Measurements from ENCODE around the gene GALC.

DNA sequence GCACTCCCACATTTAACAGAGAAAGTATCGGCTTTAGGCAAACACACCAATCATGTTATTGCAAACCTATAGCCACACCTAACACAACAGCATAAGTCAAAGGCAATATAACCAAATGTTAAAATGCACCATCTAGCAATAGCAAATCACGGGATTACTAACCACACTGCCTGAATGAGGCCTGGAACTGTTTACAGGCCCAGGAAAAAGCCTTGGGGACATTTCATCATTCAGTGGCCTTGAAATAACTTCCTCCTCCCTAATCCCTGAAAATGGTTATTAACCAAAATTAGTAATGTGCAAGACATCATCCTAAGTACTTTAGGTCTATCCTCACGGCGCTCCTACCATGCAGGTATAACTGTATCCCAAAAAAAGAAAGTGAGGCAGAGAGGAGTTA, 2.3 kb downstream of the GALC start:
- TF ChIP-seq, protein P1, sequence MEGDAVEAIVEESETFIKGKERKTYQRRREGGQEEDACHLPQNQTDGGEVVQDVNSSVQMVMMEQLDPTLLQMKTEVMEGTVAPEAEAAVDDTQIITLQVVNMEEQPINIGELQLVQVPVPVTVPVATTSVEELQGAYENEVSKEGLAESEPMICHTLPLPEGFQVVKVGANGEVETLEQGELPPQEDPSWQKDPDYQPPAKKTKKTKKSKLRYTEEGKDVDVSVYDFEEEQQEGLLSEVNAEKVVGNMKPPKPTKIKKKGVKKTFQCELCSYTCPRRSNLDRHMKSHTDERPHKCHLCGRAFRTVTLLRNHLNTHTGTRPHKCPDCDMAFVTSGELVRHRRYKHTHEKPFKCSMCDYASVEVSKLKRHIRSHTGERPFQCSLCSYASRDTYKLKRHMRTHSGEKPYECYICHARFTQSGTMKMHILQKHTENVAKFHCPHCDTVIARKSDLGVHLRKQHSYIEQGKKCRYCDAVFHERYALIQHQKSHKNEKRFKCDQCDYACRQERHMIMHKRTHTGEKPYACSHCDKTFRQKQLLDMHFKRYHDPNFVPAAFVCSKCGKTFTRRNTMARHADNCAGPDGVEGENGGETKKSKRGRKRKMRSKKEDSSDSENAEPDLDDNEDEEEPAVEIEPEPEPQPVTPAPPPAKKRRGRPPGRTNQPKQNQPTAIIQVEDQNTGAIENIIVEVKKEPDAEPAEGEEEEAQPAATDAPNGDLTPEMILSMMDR (IDR thresholded peaks at IDR 0.05): no peak
- no peak for TF ChIP-seq GABPB1 (CRISPR knock-in tag; IDR thresholded peaks at IDR 0.05)
- TF ChIP-seq CREB1 (CRISPR knock-in tag; IDR thresholded peaks at IDR 0.05): no peak
- no peak for TF ChIP-seq TEAD1 (CRISPR knock-in tag; IDR thresholded peaks at IDR 0.05)
- TF ChIP-seq NFATC4 (CRISPR knock-in tag; IDR thresholded peaks at IDR 0.05): no peak
- TF ChIP-seq, protein P2, sequence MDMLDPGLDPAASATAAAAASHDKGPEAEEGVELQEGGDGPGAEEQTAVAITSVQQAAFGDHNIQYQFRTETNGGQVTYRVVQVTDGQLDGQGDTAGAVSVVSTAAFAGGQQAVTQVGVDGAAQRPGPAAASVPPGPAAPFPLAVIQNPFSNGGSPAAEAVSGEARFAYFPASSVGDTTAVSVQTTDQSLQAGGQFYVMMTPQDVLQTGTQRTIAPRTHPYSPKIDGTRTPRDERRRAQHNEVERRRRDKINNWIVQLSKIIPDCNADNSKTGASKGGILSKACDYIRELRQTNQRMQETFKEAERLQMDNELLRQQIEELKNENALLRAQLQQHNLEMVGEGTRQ (CRISPR knock-in tag; IDR thresholded peaks at IDR 0.05): no peak
- no peak for TF ChIP-seq ETV6 (CRISPR knock-in tag; IDR thresholded peaks at IDR 0.05)
- TF ChIP-seq, protein P3, sequence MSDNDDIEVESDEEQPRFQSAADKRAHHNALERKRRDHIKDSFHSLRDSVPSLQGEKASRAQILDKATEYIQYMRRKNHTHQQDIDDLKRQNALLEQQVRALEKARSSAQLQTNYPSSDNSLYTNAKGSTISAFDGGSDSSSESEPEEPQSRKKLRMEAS (CRISPR knock-in tag; IDR thresholded peaks at IDR 0.05): no peak
- TF ChIP-seq FOXJ3 (CRISPR knock-in tag; IDR thresholded peaks at IDR 0.05; ENCODE audit: borderline replicate concordance): no peak
- TF ChIP-seq, protein P4, sequence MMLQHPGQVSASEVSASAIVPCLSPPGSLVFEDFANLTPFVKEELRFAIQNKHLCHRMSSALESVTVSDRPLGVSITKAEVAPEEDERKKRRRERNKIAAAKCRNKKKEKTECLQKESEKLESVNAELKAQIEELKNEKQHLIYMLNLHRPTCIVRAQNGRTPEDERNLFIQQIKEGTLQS (CRISPR knock-in tag; conservative IDR thresholded peaks at IDR 0.05): no peak
- no peak for TF ChIP-seq CREM (CRISPR knock-in tag; IDR thresholded peaks at IDR 0.05)
- TF ChIP-seq, protein P5, sequence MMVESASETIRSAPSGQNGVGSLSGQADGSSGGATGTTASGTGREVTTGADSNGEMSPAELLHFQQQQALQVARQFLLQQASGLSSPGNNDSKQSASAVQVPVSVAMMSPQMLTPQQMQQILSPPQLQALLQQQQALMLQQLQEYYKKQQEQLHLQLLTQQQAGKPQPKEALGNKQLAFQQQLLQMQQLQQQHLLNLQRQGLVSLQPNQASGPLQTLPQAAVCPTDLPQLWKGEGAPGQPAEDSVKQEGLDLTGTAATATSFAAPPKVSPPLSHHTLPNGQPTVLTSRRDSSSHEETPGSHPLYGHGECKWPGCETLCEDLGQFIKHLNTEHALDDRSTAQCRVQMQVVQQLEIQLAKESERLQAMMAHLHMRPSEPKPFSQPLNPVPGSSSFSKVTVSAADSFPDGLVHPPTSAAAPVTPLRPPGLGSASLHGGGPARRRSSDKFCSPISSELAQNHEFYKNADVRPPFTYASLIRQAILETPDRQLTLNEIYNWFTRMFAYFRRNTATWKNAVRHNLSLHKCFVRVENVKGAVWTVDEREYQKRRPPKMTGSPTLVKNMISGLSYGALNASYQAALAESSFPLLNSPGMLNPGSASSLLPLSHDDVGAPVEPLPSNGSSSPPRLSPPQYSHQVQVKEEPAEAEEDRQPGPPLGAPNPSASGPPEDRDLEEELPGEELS (CRISPR knock-in tag; IDR thresholded peaks at IDR 0.05): no peak

All from WTC11 (cell line).